NT2/D1 (cell line): Measurements from ENCODE around the gene KRTAP5-11.
"Not testable (repeated sequence)": the region's sequence is repeated elsewhere in the genome, so short reads cannot be mapped to it uniquely, and the experiment has no call there.

Experiments used
- SUZ12 ChIP-seq: IDR thresholded peaks from 2 replicates; pipeline ENCODE4 v1.6.1; 2011; ENCODE audit not compliant: insufficient read length, insufficient read depth; ENCODE audit errors: extremely low read depth
- YY1 ChIP-seq: IDR thresholded peaks from 2 replicates; pipeline ENCODE4 v1.6.1; 2011; ENCODE audit not compliant: insufficient read length, insufficient read depth

DNA sequence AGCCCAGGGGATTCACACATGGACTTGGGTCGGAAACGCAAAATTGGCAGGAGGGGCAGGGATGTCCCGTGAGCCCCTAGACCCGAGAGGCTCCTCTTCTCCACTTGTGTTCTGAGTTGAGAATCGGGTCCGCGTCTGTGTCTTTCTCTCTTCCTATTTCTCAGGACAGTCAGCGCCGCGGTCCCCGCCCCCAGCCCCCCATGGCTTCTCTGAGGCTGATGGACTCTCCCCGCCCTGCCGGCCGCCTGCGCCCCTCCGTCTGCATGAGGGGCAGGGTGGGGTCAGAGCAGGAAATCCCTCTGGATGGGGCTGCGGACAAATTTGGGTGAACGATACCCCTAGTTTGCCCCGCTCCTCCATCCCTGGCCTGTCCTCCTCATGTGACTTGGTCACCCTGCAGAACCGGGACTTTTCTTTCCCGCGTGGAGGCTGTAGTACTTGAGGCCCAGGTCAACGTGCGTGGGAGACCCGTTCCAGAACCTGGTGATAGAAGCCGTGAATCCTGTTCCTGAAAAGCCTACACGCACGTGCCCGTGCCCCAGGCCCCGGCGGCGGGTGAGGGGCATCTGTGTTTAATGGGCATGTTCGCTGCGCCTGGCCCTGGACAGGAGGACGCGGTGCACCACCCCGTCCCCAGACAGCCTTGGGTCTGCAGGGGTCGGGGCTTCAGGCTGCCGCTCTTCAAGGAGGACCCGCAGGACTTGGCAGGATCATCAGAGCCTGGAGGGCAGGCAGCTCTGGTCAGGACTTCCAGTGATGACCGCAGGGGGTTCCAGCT is 5.8 kb downstream of the KRTAP5-11 start:
- not testable (repeated sequence) for TF ChIP-seq SUZ12, YY1
